ENCODE results near the gene ENOX1.

ENOX1 gene

GRCh38 chr13:43776501-43777079 lies 10.2 kb downstream of the ENOX1 start:
- no peaks in the 10 kb centered on the region for H3K27me3 ChIP-seq (replicated peaks in 2 of 5; ENCODE audit: control insufficient read depth in 4 of 5, insufficient read depth in 5 of 5, low read length in 4 of 5)
- no peak for DNase-seq
- no peak overlapping the region for H3K4me3 ChIP-seq (ENCODE audit: control insufficient read depth in 1 of 7, extremely low read depth in 1 of 7, insufficient read depth in 4 of 7, low read depth in 2 of 7, low read length in 6 of 7)
- ChIA-PET CTCF (no interaction called here), POLR2A (no interaction called here)
- H3K4me1 ChIP-seq (ENCODE audit: control extremely low read depth in 1 of 4, control insufficient read depth in 4 of 4, insufficient read depth in 4 of 4, low read length in 3 of 4) = no peaks in the 10 kb centered on the region
- 100% methylated on average over 1 of the region's 2 CpGs for WGBS (ENCODE audit: insufficient coverage)
- no peak overlapping the region for H3K27ac ChIP-seq (ENCODE audit: insufficient read depth in 1 of 2, low read depth in 1 of 2, low read length in 2 of 2, poor library complexity in 1 of 2, severe bottlenecking in 2 of 2)
- H3K9me3 ChIP-seq (ENCODE audit: control extremely low read depth in 1 of 5, control insufficient read depth in 4 of 5, insufficient read depth in 2 of 5, low read depth in 1 of 5, low read length in 4 of 5) = no peaks in the 10 kb centered on the region
- H3K36me3 ChIP-seq (ENCODE audit: control insufficient read depth in 4 of 4, insufficient read depth in 4 of 4, low read length in 3 of 4) = no peaks in the 10 kb centered on the region

- H3K36me3 ChIP-seq (ENCODE audit: control insufficient read depth in 4 of 4, insufficient read depth in 4 of 4, low read length in 3 of 4) = no peaks in the 10 kb centered on the region
- ChIA-PET POLR2A (no interaction called here), CTCF (no interaction called here)
- no CpG with 5 or more reads among the region's 2 CpGs for WGBS (ENCODE audit: insufficient coverage)
- no peak for DNase-seq
- H3K27ac ChIP-seq (ENCODE audit: insufficient read depth in 1 of 2, low read depth in 1 of 2, low read length in 2 of 2, poor library complexity in 1 of 2, severe bottlenecking in 2 of 2) = no peak overlapping the region
- no peaks in the 10 kb centered on the region for H3K27me3 ChIP-seq (replicated peaks in 2 of 5; ENCODE audit: control insufficient read depth in 4 of 5, insufficient read depth in 5 of 5, low read length in 4 of 5)
- H3K4me1 ChIP-seq (ENCODE audit: control extremely low read depth in 1 of 4, control insufficient read depth in 4 of 4, insufficient read depth in 4 of 4, low read length in 3 of 4) = no peaks in the 10 kb centered on the region
- no peak overlapping the region for H3K4me3 ChIP-seq (ENCODE audit: control insufficient read depth in 1 of 7, extremely low read depth in 1 of 7, insufficient read depth in 4 of 7, low read depth in 2 of 7, low read length in 6 of 7)
- no peaks in the 10 kb centered on the region for H3K9me3 ChIP-seq (ENCODE audit: control extremely low read depth in 1 of 5, control insufficient read depth in 4 of 5, insufficient read depth in 2 of 5, low read depth in 1 of 5, low read length in 4 of 5)
Observed at GRCh38 chr13:43776006-43776405, 10.8 kb downstream of the ENOX1 start.

GRCh38 chr13:43773602-43774001 lies 13.2 kb downstream of the ENOX1 start:
- H3K27me3 ChIP-seq (replicated peaks in 2 of 5; ENCODE audit: control insufficient read depth in 4 of 5, insufficient read depth in 5 of 5, low read length in 4 of 5) = peaks cover 0 to 2% (median 0%) of the 10 kb centered on the region in 5 experiments
- CTCF ChIA-PET = interaction anchor here (1.3 kb wide), 1 partner anchor 27 kb away, joined by 5 read pairs; no protein-coding TSS in a partner anchor
- no peak for DNase-seq
- H3K4me3 ChIP-seq (ENCODE audit: control insufficient read depth in 1 of 7, extremely low read depth in 1 of 7, insufficient read depth in 4 of 7, low read depth in 2 of 7, low read length in 6 of 7) = no peak overlapping the region
- H3K27ac ChIP-seq (ENCODE audit: insufficient read depth in 1 of 2, low read depth in 1 of 2, low read length in 2 of 2, poor library complexity in 1 of 2, severe bottlenecking in 2 of 2) = no peak overlapping the region
- H3K36me3 ChIP-seq (ENCODE audit: control insufficient read depth in 4 of 4, insufficient read depth in 4 of 4, low read length in 3 of 4) = no peaks in the 10 kb centered on the region
- POLR2A ChIA-PET = no interaction called here
- no peaks in the 10 kb centered on the region for H3K9me3 ChIP-seq (ENCODE audit: control extremely low read depth in 1 of 5, control insufficient read depth in 4 of 5, insufficient read depth in 2 of 5, low read depth in 1 of 5, low read length in 4 of 5)
- WGBS (ENCODE audit: insufficient coverage) = no CpG with 5 or more reads among the region's 2 CpGs
- no peaks in the 10 kb centered on the region for H3K4me1 ChIP-seq (ENCODE audit: control extremely low read depth in 1 of 4, control insufficient read depth in 4 of 4, insufficient read depth in 4 of 4, low read length in 3 of 4)

- 100% methylated on average over 3 of the region's 3 CpGs for WGBS (ENCODE audit: insufficient coverage)
- Histone ChIP-seq H3K27ac (ENCODE audit: insufficient read depth in 1 of 2, low read depth in 1 of 2, low read length in 2 of 2, poor library complexity in 1 of 2, severe bottlenecking in 2 of 2) (no peak overlapping the region), H3K27me3 (replicated peaks in 2 of 5; ENCODE audit: control insufficient read depth in 4 of 5, insufficient read depth in 5 of 5, low read length in 4 of 5) (peaks cover 0 to 2% (median 0%) of the 10 kb centered on the region in 5 experiments), H3K4me3 (ENCODE audit: control insufficient read depth in 1 of 7, extremely low read depth in 1 of 7, insufficient read depth in 4 of 7, low read depth in 2 of 7, low read length in 6 of 7) (no peak overlapping the region), H3K9me3 (ENCODE audit: control extremely low read depth in 1 of 5, control insufficient read depth in 4 of 5, insufficient read depth in 2 of 5, low read depth in 1 of 5, low read length in 4 of 5) (no peaks in the 10 kb centered on the region), H3K4me1 (ENCODE audit: control extremely low read depth in 1 of 4, control insufficient read depth in 4 of 4, insufficient read depth in 4 of 4, low read length in 3 of 4) (no peaks in the 10 kb centered on the region), H3K36me3 (ENCODE audit: control insufficient read depth in 4 of 4, insufficient read depth in 4 of 4, low read length in 3 of 4) (no peaks in the 10 kb centered on the region)
- CTCF ChIA-PET = no interaction called here
- DNase-seq = no peak
- POLR2A ChIA-PET = no interaction called here
Observed at GRCh38 chr13:43770871-43771270, 15.9 kb downstream of the ENOX1 start.

GRCh38 chr13:43769529-43769928 lies 17.2 kb downstream of the ENOX1 start:
- Histone ChIP-seq H3K4me1 (ENCODE audit: control extremely low read depth in 1 of 4, control insufficient read depth in 4 of 4, insufficient read depth in 4 of 4, low read length in 3 of 4) (no peaks in the 10 kb centered on the region), H3K27ac (ENCODE audit: insufficient read depth in 1 of 2, low read depth in 1 of 2, low read length in 2 of 2, poor library complexity in 1 of 2, severe bottlenecking in 2 of 2) (no peak overlapping the region), H3K4me3 (ENCODE audit: control insufficient read depth in 1 of 7, extremely low read depth in 1 of 7, insufficient read depth in 4 of 7, low read depth in 2 of 7, low read length in 6 of 7) (no peak overlapping the region), H3K36me3 (ENCODE audit: control insufficient read depth in 4 of 4, insufficient read depth in 4 of 4, low read length in 3 of 4) (no peaks in the 10 kb centered on the region), H3K9me3 (ENCODE audit: control extremely low read depth in 1 of 5, control insufficient read depth in 4 of 5, insufficient read depth in 2 of 5, low read depth in 1 of 5, low read length in 4 of 5) (no peaks in the 10 kb centered on the region), H3K27me3 (replicated peaks in 2 of 5; ENCODE audit: control insufficient read depth in 4 of 5, insufficient read depth in 5 of 5, low read length in 4 of 5) (peaks cover 0 to 2% (median 0%) of the 10 kb centered on the region in 5 experiments)
- DNase-seq = no peak
- WGBS (ENCODE audit: insufficient coverage) = 14% methylated on average over 1 of the region's 2 CpGs
- POLR2A ChIA-PET = no interaction called here
- CTCF ChIA-PET = interaction anchor here (0.9 kb wide), 1 partner anchor 311 kb away, joined by 5 read pairs; no protein-coding TSS in a partner anchor

- ChIA-PET CTCF (no interaction called here), POLR2A (interaction anchor here (0.7 kb wide), 1 partner anchor 19 kb away, joined by 3 read pairs; no protein-coding TSS in a partner anchor)
- Histone ChIP-seq H3K27ac (ENCODE audit: insufficient read depth in 1 of 2, low read depth in 1 of 2, low read length in 2 of 2, poor library complexity in 1 of 2, severe bottlenecking in 2 of 2) (no peak overlapping the region), H3K4me1 (ENCODE audit: control extremely low read depth in 1 of 4, control insufficient read depth in 4 of 4, insufficient read depth in 4 of 4, low read length in 3 of 4) (no peaks in the 10 kb centered on the region), H3K27me3 (replicated peaks in 2 of 5; ENCODE audit: control insufficient read depth in 4 of 5, insufficient read depth in 5 of 5, low read length in 4 of 5) (peaks cover 0 to 2% (median 0%) of the 10 kb centered on the region in 5 experiments), H3K4me3 (ENCODE audit: control insufficient read depth in 1 of 7, extremely low read depth in 1 of 7, insufficient read depth in 4 of 7, low read depth in 2 of 7, low read length in 6 of 7) (no peak overlapping the region), H3K9me3 (ENCODE audit: control extremely low read depth in 1 of 5, control insufficient read depth in 4 of 5, insufficient read depth in 2 of 5, low read depth in 1 of 5, low read length in 4 of 5) (no peaks in the 10 kb centered on the region), H3K36me3 (ENCODE audit: control insufficient read depth in 4 of 4, insufficient read depth in 4 of 4, low read length in 3 of 4) (no peaks in the 10 kb centered on the region)
- WGBS (ENCODE audit: insufficient coverage) = 100% methylated on average over 1 of the region's 2 CpGs
- no peak for DNase-seq
Observed at GRCh38 chr13:43767341-43767931, 19.3 kb downstream of the ENOX1 start.

- H3K9me3 ChIP-seq (ENCODE audit: control extremely low read depth in 1 of 5, control insufficient read depth in 4 of 5, insufficient read depth in 2 of 5, low read depth in 1 of 5, low read length in 4 of 5) = no peaks in the 10 kb centered on the region
- POLR2A ChIA-PET = interaction anchor here (0.7 kb wide), 1 partner anchor 1500 kb away, joined by 3 read pairs; no protein-coding TSS in a partner anchor
- H3K4me3 ChIP-seq (ENCODE audit: control insufficient read depth in 1 of 7, extremely low read depth in 1 of 7, insufficient read depth in 4 of 7, low read depth in 2 of 7, low read length in 6 of 7) = no peak overlapping the region
- no peak for DNase-seq
- H3K36me3 ChIP-seq (ENCODE audit: control insufficient read depth in 4 of 4, insufficient read depth in 4 of 4, low read length in 3 of 4) = no peaks in the 10 kb centered on the region
- no peak overlapping the region for H3K27ac ChIP-seq (ENCODE audit: insufficient read depth in 1 of 2, low read depth in 1 of 2, low read length in 2 of 2, poor library complexity in 1 of 2, severe bottlenecking in 2 of 2)
- WGBS (ENCODE audit: insufficient coverage) = 92% methylated on average over 2 of the region's 5 CpGs
- H3K4me1 ChIP-seq (ENCODE audit: control extremely low read depth in 1 of 4, control insufficient read depth in 4 of 4, insufficient read depth in 4 of 4, low read length in 3 of 4) = no peaks in the 10 kb centered on the region
- peaks cover 0 to 2% (median 0%) of the 10 kb centered on the region in 5 experiments for H3K27me3 ChIP-seq (replicated peaks in 2 of 5; ENCODE audit: control insufficient read depth in 4 of 5, insufficient read depth in 5 of 5, low read length in 4 of 5)
- CTCF ChIA-PET = interaction anchor here (0.8 kb wide), 1 partner anchor 25 kb away, joined by 3 read pairs; no protein-coding TSS in a partner anchor
Observed at GRCh38 chr13:43766725-43767124, 20.0 kb downstream of the ENOX1 start.
